HepG2 (cell line): Measurements from ENCODE around the gene ZNRD2. TPM values are rescaled to one million over a fixed set of nuclear protein-coding genes. Genes with fewer than 3 reads are reported as not detected.

Source experiments
- AHR ChIP-seq: IDR thresholded peaks from 2 replicates; pipeline ENCODE4 v1.6.1; 2018; ENCODE audit warnings: missing genetic modification reagents, missing compliant biosample characterization
- ATF6 ChIP-seq: sonication (generic); formaldehyde crosslinking; conservative IDR thresholded peaks from 2 replicates; pipeline ENCODE4 v1.4.0; 2020; ENCODE audit warnings: missing genetic modification reagents
- CHD4 ChIP-seq: fragments of 200-600 bp; sonication (generic); IDR thresholded peaks from 2 replicates; pipeline ENCODE4 v1.7.0; 2017; ENCODE audit warnings: mild to moderate bottlenecking, low read length, borderline replicate concordance
- DDIT3 ChIP-seq: sonication (generic); formaldehyde crosslinking; IDR thresholded peaks from 2 replicates; pipeline ENCODE4 v1.4.0; 2020; ENCODE audit warnings: mild to moderate bottlenecking, missing genetic modification reagents
- DPF2 ChIP-seq: sonication (generic); formaldehyde crosslinking; IDR thresholded peaks from 2 replicates; pipeline ENCODE4 v1.4.0; 2020; ENCODE audit warnings: mild to moderate bottlenecking, low read depth, missing genetic modification reagents, borderline replicate concordance
- FOXA1 ChIP-seq, 2 experiments: fragments of 450-650 bp in 1 of 2; sonication (generic) in 1 of 2; formaldehyde crosslinking in 1 of 2; IDR thresholded peaks; 2 replicates each; pipeline versions ENCODE4 v1.4.0 to v1.6.1; 2016 to 2020; ENCODE audit warnings: missing genetic modification reagents in 1 of 2
- FOXK1 ChIP-seq: sonication (generic); formaldehyde crosslinking; IDR thresholded peaks from 2 replicates; pipeline ENCODE4 v1.4.0; 2020; ENCODE audit warnings: low read depth, missing genetic modification reagents, borderline replicate concordance
- FOXO1 ChIP-seq: sonication (generic); formaldehyde crosslinking; IDR thresholded peaks from 2 replicates; pipeline ENCODE4 v1.4.0; 2020; ENCODE audit warnings: missing genetic modification reagents
- GATAD1 ChIP-seq: IDR thresholded peaks from 2 replicates; pipeline ENCODE4 v1.6.1; 2016; ENCODE audit warnings: missing genetic modification reagents, missing compliant biosample characterization
- HNRNPK ChIP-seq: fragments of 200-400 bp; formaldehyde crosslinking; IDR thresholded peaks from 2 replicates; pipeline ENCODE4 v1.6.1; 2018; ENCODE audit warnings: low read length, low read depth, moderate library complexity, mild to moderate bottlenecking; ENCODE audit not compliant: poor library complexity, severe bottlenecking
- KLF11 ChIP-seq: IDR thresholded peaks from 2 replicates; pipeline ENCODE4 v1.6.1; 2016; ENCODE audit warnings: missing compliant biosample characterization
- MYC ChIP-seq: sonication (generic); formaldehyde crosslinking; IDR thresholded peaks from 2 replicates; pipeline ENCODE4 v1.9.0; 2021; ENCODE audit warnings: missing genetic modification reagents, borderline replicate concordance
- NR2C2 ChIP-seq: sonication (generic); formaldehyde crosslinking; IDR thresholded peaks from 2 replicates; pipeline ENCODE4 v1.4.0; 2020; ENCODE audit warnings: missing genetic modification reagents, mild to moderate bottlenecking, moderate library complexity, borderline replicate concordance
- PPARG ChIP-seq: conservative IDR thresholded peaks from 2 replicates; pipeline ENCODE4 v1.6.1; 2016; ENCODE audit warnings: missing biosample characterization, missing genetic modification reagents
- SKIL ChIP-seq: sonication (generic); formaldehyde crosslinking; IDR thresholded peaks from 2 replicates; pipeline ENCODE4 v1.8.0; 2022; ENCODE audit warnings: missing genetic modification reagents, mild to moderate bottlenecking, moderate library complexity, borderline replicate concordance
- SNAPC2 ChIP-seq: sonication (generic); formaldehyde crosslinking; IDR thresholded peaks from 2 replicates; pipeline ENCODE4 v1.8.1; 2022; ENCODE audit warnings: mild to moderate bottlenecking, missing genetic modification reagents
- SNRNP70 ChIP-seq: fragments of 200-400 bp; formaldehyde crosslinking; IDR thresholded peaks from 2 replicates; pipeline ENCODE4 v1.6.1; 2017; ENCODE audit warnings: mild to moderate bottlenecking, low read depth, low read length, moderate library complexity
- SOX13 ChIP-seq, 3 experiments: fragments of 450-650 bp in 1 of 3; sonication (generic) in 1 of 3; formaldehyde crosslinking in 1 of 3; IDR thresholded peaks in 2 of 3; conservative IDR thresholded peaks in 1 of 3; 2 replicates each; pipeline versions ENCODE4 v1.5.0 to v1.6.1; 2016 to 2020; ENCODE audit warnings: antibody characterized with exemption in 1 of 3, mild to moderate bottlenecking in 1 of 3, missing compliant biosample characterization in 1 of 3, missing genetic modification reagents in 1 of 3, moderate library complexity in 1 of 3
- ZBTB21 ChIP-seq: sonication (generic); formaldehyde crosslinking; IDR thresholded peaks from 2 replicates; pipeline ENCODE4 v1.4.0; 2020; ENCODE audit warnings: missing genetic modification reagents
- ZBTB7A ChIP-seq: sonication (generic); formaldehyde crosslinking; IDR thresholded peaks from 2 replicates; pipeline ENCODE4 v1.8.0; 2022; ENCODE audit warnings: mild to moderate bottlenecking, missing genetic modification reagents
- ZFX ChIP-seq: sonication (generic); formaldehyde crosslinking; IDR thresholded peaks from 2 replicates; pipeline ENCODE4 v1.4.0; 2020; ENCODE audit warnings: mild to moderate bottlenecking, low read depth, missing genetic modification reagents, moderate library complexity
- ZMYM3 ChIP-seq: sonication (generic); formaldehyde crosslinking; IDR thresholded peaks from 2 replicates; pipeline ENCODE4 v1.5.1; 2020; ENCODE audit warnings: mild to moderate bottlenecking, missing genetic modification reagents
- ZNF205 ChIP-seq: IDR thresholded peaks from 2 replicates; pipeline ENCODE4 v1.6.1; 2018; ENCODE audit warnings: missing biosample characterization, missing genetic modification reagents
- ZNF510 ChIP-seq: sonication (generic); formaldehyde crosslinking; IDR thresholded peaks from 2 replicates; pipeline ENCODE4 v1.4.0; 2020; ENCODE audit warnings: low read depth, mild to moderate bottlenecking, missing genetic modification reagents
- ZNF558 ChIP-seq: sonication (generic); formaldehyde crosslinking; IDR thresholded peaks from 2 replicates; pipeline ENCODE4 v1.9.0; 2022; ENCODE audit warnings: mild to moderate bottlenecking, missing genetic modification reagents, borderline replicate concordance
- polyA plus RNA-seq, 8 experiments: library from polyadenylated mRNA; depleted of rRNA in 3 of 8; stranded (reverse) in 7 of 8; unstranded in 1 of 8; fragments of >200 nt; fragmentation: Illumina TruSeq in 4 of 8; extraction: Trizol in 4 of 8; gene quantifications; 2 replicates each; pipeline versions ENCODE4 v1.2.1 to v1.2.3, GENCODE V29; 2011 to 2016; ENCODE audit warnings: low read depth in 4 of 8, missing spikeins in 1 of 8, mixed read lengths in 1 of 8; ENCODE audit not compliant: insufficient read depth in 1 of 8
- total RNA-seq, 5 experiments: library from RNA; depleted of rRNA; stranded (reverse); fragments of >200 nt; fragmentation: Illumina TruSeq; extraction: Trizol; gene quantifications; 2 replicates each; pipeline ENCODE4 v1.2.3, GENCODE V29; 2016; ENCODE audit warnings: low read depth in 1 of 5

Gene ZNRD2
- total and polyA plus RNA-seq, 2 of the 13 experiments (the other 11 are each of a cell fraction or from before 2014, with no cell fraction given) = 29.2 to 34.0 TPM

GRCh38 chr11:65551572-65552387 lies 18.5 kb upstream of the ZNRD2 start (continued):
- TF ChIP-seq PPARG (peak; percentile 73), ZFX (CRISPR knock-in tag) (peak; percentile 67), SKIL (CRISPR knock-in tag) (0 out of 2 replicates have a peak, but pooled peaks have one; percentile 10), ZBTB21 (CRISPR knock-in tag) (no peak), KLF11 (no peak), ZBTB7A (CRISPR knock-in tag) (peak; percentile 74; the same call in 1 of the 2 replicates), AHR (CRISPR knock-in tag) (peak; percentile 33; the same call in 1 of the 2 replicates), NR2C2 (peak; percentile 98), SNRNP70 (no peak), ZMYM3 (CRISPR knock-in tag) (0 out of 2 replicates have a peak, but pooled peaks have one; percentile 10), FOXA1 (IDR thresholded peaks at IDR 0.05) (no peak), FOXA1 (CRISPR knock-in tag; IDR thresholded peaks at IDR 0.05) (peak; percentile 42), FOXO1 (CRISPR knock-in tag) (0 out of 2 replicates have a peak, but pooled peaks have one; percentile 15), GATAD1 (CRISPR knock-in tag) (0 out of 2 replicates have a peak, but pooled peaks have one; percentile 34), ZNF510 (no peak), HNRNPK (no peak), ZNF558 (CRISPR knock-in tag) (no peak), MYC (peak; percentile 36; the same call in 1 of the 2 replicates), FOXK1 (CRISPR knock-in tag) (peak; percentile 44; the same call in 1 of the 2 replicates), SOX13 (IDR thresholded peaks at IDR 0.05) (no peak), SOX13 (CRISPR knock-in tag; conservative IDR thresholded peaks at IDR 0.05 in 1 of 2, IDR thresholded peaks at IDR 0.05 in 1 of 2) (0 out of 4 replicates have a peak, but pooled peaks of 1 of the 2 experiments have one; percentile 11), SNAPC2 (CRISPR knock-in tag) (no peak), ZNF205 (CRISPR knock-in tag) (0 out of 2 replicates have a peak, but pooled peaks have one; percentile 33), ATF6 (CRISPR knock-in tag) (no peak), CHD4 (peak; percentile 29; the same call in 1 of the 2 replicates), DPF2 (CRISPR knock-in tag) (no peak; the same call in 1 of the 2 replicates), DDIT3 (CRISPR knock-in tag) (no peak)
